H1 (cell line): ENCODE measurements around the gene TMEM35A. TPM values are rescaled to one million over a fixed set of nuclear protein-coding genes. Genes with fewer than 3 reads are reported as not detected.

Experiments
- TCF12 ChIP-seq: IDR thresholded peaks from 2 replicates; pipeline ENCODE4 v1.6.1; 2011; ENCODE audit warnings: low read depth, mild to moderate bottlenecking, low read length
- YY1 ChIP-seq: IDR thresholded peaks from 2 replicates; pipeline ENCODE4 v1.6.1; 2011; ENCODE audit warnings: low read depth, mild to moderate bottlenecking, low read length
- polyA plus RNA-seq, 7 experiments: library from polyadenylated mRNA; depleted of rRNA in 3 of 7; stranded (reverse) in 5 of 7; unstranded in 2 of 7; fragments of >200 nt in 5 of 7; fragments of 200-250 nt in 2 of 7; gene quantifications; 1 replicate in 5 of 7; 2 replicates in 1 of 7; 4 replicates in 1 of 7; pipeline versions ENCODE4 v1.2.1 to v1.2.3, GENCODE V29; 2011 to 2013; ENCODE audit warnings: missing spikeins in 2 of 7, mixed read lengths in 2 of 7
- total RNA-seq: library from RNA; stranded (reverse); fragmentation: NEBNext Ultra II Directional; extraction: Animal tissue kit (Norgen Biotek cat#: 25700); gene quantifications from 2 replicates; pipeline ENCODE4 v1.2.1, GENCODE V29; 2021

TMEM35A gene
- total and polyA plus RNA-seq, 2 of the 8 experiments (the other 6 are each of a cell fraction or from before 2014, with no cell fraction given) = 5.5 to 5.8 TPM

DNA sequence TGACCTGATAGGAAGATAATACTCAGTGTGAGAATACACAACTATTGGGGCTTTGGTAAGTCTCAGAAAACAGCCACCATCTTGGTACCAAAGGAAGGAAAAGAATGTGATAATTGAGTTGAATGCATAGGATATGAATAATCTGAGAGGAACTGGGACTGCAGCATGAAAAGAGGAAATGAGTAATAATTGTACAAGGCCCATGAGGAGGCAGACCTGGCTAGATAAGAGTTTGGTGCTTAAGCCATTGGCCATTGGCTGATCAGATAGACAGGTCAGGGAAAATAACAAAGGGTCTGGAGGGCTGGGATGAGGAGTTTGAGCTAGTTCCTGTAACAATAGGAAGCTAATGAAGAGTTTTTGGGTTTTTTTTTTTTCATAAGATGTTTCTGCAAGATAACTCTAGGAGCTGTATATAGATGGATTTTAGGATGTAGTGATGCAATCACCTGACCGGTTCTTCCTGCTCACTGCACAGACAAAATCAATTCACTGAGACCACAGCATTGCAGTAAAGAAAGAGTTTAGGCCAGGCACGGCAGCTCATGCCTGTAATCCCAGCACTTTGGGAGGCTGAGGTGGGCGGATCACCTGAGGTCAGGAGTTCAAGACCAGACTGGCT is 21.5 kb upstream of the TMEM35A start (continued):
- TF ChIP-seq TCF12 = no peak
- TF ChIP-seq YY1 = no peak
